ENCODE data around the gene BRWD1. TPM values are rescaled to one million over a fixed set of nuclear protein-coding genes. Genes with fewer than 3 reads are reported as not detected.
"Not testable (repeated sequence)": the region's sequence is repeated elsewhere in the genome, so short reads cannot be mapped to it uniquely, and the experiment has no call there.

The BRWD1 gene
- polyA plus RNA-seq, 3 donors from 2014 or later, result 28.3 to 73.3 (median 34.1) TPM

GRCh38 chr21:39221997-39222486, 91.4 kb downstream of the BRWD1 start:
- H3K9me3 Mint-ChIP-seq, result no peaks in the 10 kb centered on the region
- DNase-seq, result no peak
- H3K4me3 Mint-ChIP-seq, result no peak overlapping the region
- peaks cover 15 to 46% (median 26%) of the 10 kb centered on the region in 3 donors for H3K36me3 Mint-ChIP-seq
- peaks cover 0 to 20% of the 10 kb centered on the region in 2 donors for H3K4me1 Mint-ChIP-seq
- H3K27ac Mint-ChIP-seq, result peak overlapping the region in 3 of 6 donors; percentile 18 to 49 (median 23)
- H3K27me3 Mint-ChIP-seq (ENCODE audit: low read depth in 3 of 3), result peaks cover 0 to 1% (median 0%) of the 10 kb centered on the region in 3 donors

GRCh38 chr21:39221282-39221996, 92.0 kb downstream of the BRWD1 start:
- peaks cover 10 to 42% (median 26%) of the 10 kb centered on the region in 3 donors for H3K36me3 Mint-ChIP-seq
- H3K27me3 Mint-ChIP-seq (ENCODE audit: low read depth in 3 of 3), result peaks cover 0 to 1% (median 0%) of the 10 kb centered on the region in 3 donors
- H3K4me3 Mint-ChIP-seq, result no peak overlapping the region
- peaks cover 0 to 20% of the 10 kb centered on the region in 2 donors for H3K4me1 Mint-ChIP-seq
- peak overlapping the region in 4 of 6 donors; percentile 4 to 49 (median 24) for H3K27ac Mint-ChIP-seq
- no peak for DNase-seq
- H3K9me3 Mint-ChIP-seq, result no peaks in the 10 kb centered on the region

GRCh38 chr21:39220875-39221274, 92.6 kb downstream of the BRWD1 start:
- Mint-ChIP-seq H3K4me1 (peaks cover 0 to 16% of the 10 kb centered on the region in 2 donors), H3K36me3 (peaks cover 10 to 39% (median 26%) of the 10 kb centered on the region in 3 donors)
- H3K4me3 Mint-ChIP-seq; H3K9me3 Mint-ChIP-seq; H3K27ac Mint-ChIP-seq; H3K27me3 Mint-ChIP-seq (ENCODE audit: low read depth in 3 of 3); DNase-seq: not testable (repeated sequence)

- Mint-ChIP-seq H3K4me3 (no peak overlapping the region), H3K4me1 (peaks cover 0 to 11% of the 10 kb centered on the region in 2 donors), H3K27me3 (ENCODE audit: low read depth in 3 of 3) (peaks cover 0 to 1% (median 0%) of the 10 kb centered on the region in 3 donors), H3K36me3 (peaks cover 8 to 43% (median 26%) of the 10 kb centered on the region in 3 donors), H3K9me3 (no peaks in the 10 kb centered on the region), H3K27ac (peak overlapping the region in 1 of 6 donors; percentile 28)
- DNase-seq, result no peak
Observed at GRCh38 chr21:39220150-39220549, 93.3 kb downstream of the BRWD1 start.

GRCh38 chr21:39218082-39218409, 95.4 kb downstream of the BRWD1 start:
- H3K27me3 Mint-ChIP-seq (ENCODE audit: low read depth in 3 of 3), result no peaks in the 10 kb centered on the region
- H3K4me1 Mint-ChIP-seq, result peaks cover 0 to 7% of the 10 kb centered on the region in 2 donors
- DNase-seq, result no peak
- no peak overlapping the region for H3K4me3 Mint-ChIP-seq
- no peaks in the 10 kb centered on the region for H3K9me3 Mint-ChIP-seq
- no peak overlapping the region for H3K27ac Mint-ChIP-seq
- peaks cover 3 to 48% (median 19%) of the 10 kb centered on the region in 3 donors for H3K36me3 Mint-ChIP-seq

GRCh38 chr21:39217356-39218081, 95.9 kb downstream of the BRWD1 start:
- Mint-ChIP-seq H3K36me3 (peaks cover 3 to 48% (median 23%) of the 10 kb centered on the region in 3 donors), H3K9me3 (no peaks in the 10 kb centered on the region), H3K27ac (peak overlapping the region in 1 of 6 donors; percentile 2), H3K4me3 (no peak overlapping the region), H3K27me3 (ENCODE audit: low read depth in 3 of 3) (peaks cover 0 to 1% (median 0%) of the 10 kb centered on the region in 3 donors), H3K4me1 (peaks cover 0 to 7% of the 10 kb centered on the region in 2 donors)
- no peak for DNase-seq

GRCh38 chr21:39216290-39216689, 97.1 kb downstream of the BRWD1 start:
- no peak overlapping the region for H3K27ac Mint-ChIP-seq
- H3K27me3 Mint-ChIP-seq (ENCODE audit: low read depth in 3 of 3), result peaks cover 0 to 2% (median 0%) of the 10 kb centered on the region in 3 donors
- no peaks in the 10 kb centered on the region for H3K9me3 Mint-ChIP-seq
- no peak overlapping the region for H3K4me3 Mint-ChIP-seq
- H3K36me3 Mint-ChIP-seq, result peaks cover 10 to 41% (median 20%) of the 10 kb centered on the region in 3 donors
- no peak for DNase-seq
- peaks cover 0 to 7% of the 10 kb centered on the region in 2 donors for H3K4me1 Mint-ChIP-seq

GRCh38 chr21:39215078-39215477, 98.4 kb downstream of the BRWD1 start:
- peaks cover 0 to 7% of the 10 kb centered on the region in 2 donors for H3K4me1 Mint-ChIP-seq
- H3K27ac Mint-ChIP-seq, result no peak overlapping the region
- H3K27me3 Mint-ChIP-seq (ENCODE audit: low read depth in 3 of 3), result peaks cover 0 to 2% (median 0%) of the 10 kb centered on the region in 3 donors
- DNase-seq, result no peak
- H3K9me3 Mint-ChIP-seq, result no peaks in the 10 kb centered on the region
- H3K36me3 Mint-ChIP-seq, result peaks cover 10 to 39% (median 17%) of the 10 kb centered on the region in 3 donors
- no peak overlapping the region for H3K4me3 Mint-ChIP-seq

- H3K27ac Mint-ChIP-seq, result no peak overlapping the region
- H3K36me3 Mint-ChIP-seq, result peaks cover 12 to 42% (median 16%) of the 10 kb centered on the region in 3 donors
- no peak for DNase-seq
- peaks cover 0 to 2% (median 0%) of the 10 kb centered on the region in 3 donors for H3K27me3 Mint-ChIP-seq (ENCODE audit: low read depth in 3 of 3)
- no peak overlapping the region for H3K4me3 Mint-ChIP-seq
- H3K9me3 Mint-ChIP-seq, result no peaks in the 10 kb centered on the region
- H3K4me1 Mint-ChIP-seq, result no peaks in the 10 kb centered on the region
Observed at GRCh38 chr21:39209334-39209688, 104.1 kb downstream of the BRWD1 start.

GRCh38 chr21:39208624-39209333, 104.7 kb downstream of the BRWD1 start:
- H3K27ac Mint-ChIP-seq, result peak overlapping the region in 3 of 6 donors; percentile 36 to 73 (median 54)
- H3K27me3 Mint-ChIP-seq (ENCODE audit: low read depth in 3 of 3), result peaks cover 0 to 2% (median 0%) of the 10 kb centered on the region in 3 donors
- no peak for DNase-seq
- H3K9me3 Mint-ChIP-seq, result no peaks in the 10 kb centered on the region
- peaks cover 12 to 37% (median 16%) of the 10 kb centered on the region in 3 donors for H3K36me3 Mint-ChIP-seq
- H3K4me1 Mint-ChIP-seq, result no peaks in the 10 kb centered on the region
- H3K4me3 Mint-ChIP-seq, result no peak overlapping the region

- Mint-ChIP-seq H3K4me3 (no peak overlapping the region), H3K27ac (no peak overlapping the region), H3K27me3 (ENCODE audit: low read depth in 3 of 3) (no peaks in the 10 kb centered on the region), H3K9me3 (no peaks in the 10 kb centered on the region), H3K36me3 (peaks cover 16 to 33% (median 24%) of the 10 kb centered on the region in 3 donors), H3K4me1 (no peaks in the 10 kb centered on the region)
- no peak for DNase-seq
Observed at GRCh38 chr21:39204134-39204533, 109.3 kb downstream of the BRWD1 start.

GRCh38 chr21:39198800-39199199, 114.6 kb downstream of the BRWD1 start:
- H3K27ac Mint-ChIP-seq, result peak overlapping the region in 1 of 6 donors; percentile 21
- peaks cover 0 to 2% (median 0%) of the 10 kb centered on the region in 3 donors for H3K27me3 Mint-ChIP-seq (ENCODE audit: low read depth in 3 of 3)
- H3K36me3 Mint-ChIP-seq, result peaks cover 23 to 34% (median 31%) of the 10 kb centered on the region in 3 donors
- H3K4me1 Mint-ChIP-seq, result peaks cover 22 to 31% of the 10 kb centered on the region in 2 donors
- H3K4me3 Mint-ChIP-seq, result no peak overlapping the region
- H3K9me3 Mint-ChIP-seq, result no peaks in the 10 kb centered on the region
- no peak for DNase-seq

- Mint-ChIP-seq H3K4me3 (no peak overlapping the region), H3K9me3 (no peaks in the 10 kb centered on the region), H3K36me3 (peaks cover 19 to 34% (median 27%) of the 10 kb centered on the region in 3 donors), H3K4me1 (peaks cover 22 to 31% of the 10 kb centered on the region in 2 donors), H3K27me3 (ENCODE audit: low read depth in 3 of 3) (peaks cover 0 to 2% (median 0%) of the 10 kb centered on the region in 3 donors), H3K27ac (peak overlapping the region in 5 of 6 donors; percentile 13 to 90 (median 87))
- DNase-seq, result no peak
Observed at GRCh38 chr21:39197448-39198233, 115.8 kb downstream of the BRWD1 start.

All from immature natural killer cell (primary cell).